B cell (primary cell): ENCODE results near the gene LARGE1. TPM values are rescaled to one million over a fixed set of nuclear protein-coding genes. Genes with fewer than 3 reads are reported as not detected.

Experiments used
- ATAC-seq: fragments of 200-7000 bp; cut with Tn5 transposase; one replicate; pipeline ENCODE4 v1.10.0; 2021; ENCODE audit warnings: low read depth, mild to moderate bottlenecking, moderate number of reproducible peaks, moderate library complexity
- CTCF ChIA-PET: fragments of 350-600 bp; sonication (Branson Sonifier 250); formaldehyde crosslinking; loops from one replicate; lab custom pipeline; 2021; ENCODE audit warnings: antibody characterized with exemption, inconsistent platforms; lab: Charles Lee
- POLR2A ChIA-PET: fragments of 350-600 bp; sonication (Branson Sonifier 250); formaldehyde crosslinking; loops from one replicate; lab custom pipeline; 2021; ENCODE audit warnings: antibody characterized with exemption; lab: Charles Lee
- DNase-seq: peaks from one replicate; pipeline ENCODE4 v3.0.0; 2013
- H2AFZ ChIP-seq: 2 replicates; pipeline ENCODE4 v1.6.1; 2012; ENCODE audit warnings: mild to moderate bottlenecking, low read depth, low read length; ENCODE audit not compliant: insufficient read depth, poor library complexity, severe bottlenecking
- H3K27ac ChIP-seq, 2 donors: 1 replicate in 1 of 2; 2 replicates in 1 of 2; pipeline ENCODE4 v1.5.1; 2012 to 2013; ENCODE audit warnings: low read length in 2 of 2, mild to moderate bottlenecking in 2 of 2, moderate library complexity in 1 of 2
- H3K27me3 ChIP-seq, 4 experiments: fragments of 200-600 bp in 1 of 4; sonication (generic) in 1 of 4; replicated peaks in 1 of 4; 1 replicate in 2 of 4; 2 replicates in 2 of 4; pipeline versions ENCODE4 v1.6.1 to v1.7.0; 2013 to 2016; ENCODE audit warnings: low read length in 3 of 4, mild to moderate bottlenecking in 2 of 4, mixed read lengths in 1 of 4, moderate library complexity in 1 of 4; ENCODE audit not compliant: insufficient read depth in 4 of 4, control insufficient read depth in 3 of 4; ENCODE audit errors: control extremely low read depth in 1 of 4
- H3K36me3 ChIP-seq, 2 experiments: replicated peaks in 1 of 2; 1 replicate in 1 of 2; 2 replicates in 1 of 2; pipeline versions ENCODE4 v1.6.1 to v1.7.1; 2013; ENCODE audit warnings: low read length in 1 of 2; ENCODE audit not compliant: insufficient read depth in 2 of 2, control insufficient read depth in 1 of 2; ENCODE audit errors: control extremely low read depth in 1 of 2, extremely low read depth in 1 of 2
- H3K4me1 ChIP-seq, 2 donors: fragments of 200-600 bp in 1 of 2; sonication (generic) in 1 of 2; 1 replicate in 1 of 2; 2 replicates in 1 of 2; pipeline versions ENCODE4 v1.5.1 to v1.6.1; 2013 to 2017; ENCODE audit warnings: low read length in 2 of 2; ENCODE audit not compliant: control insufficient read depth in 2 of 2, insufficient read depth in 2 of 2
- H3K4me2 ChIP-seq: replicated peaks from 2 replicates; pipeline ENCODE3; 2012; ENCODE audit warnings: mild to moderate bottlenecking, low read depth, low read length; ENCODE audit not compliant: poor library complexity, severe bottlenecking
- H3K4me3 ChIP-seq, 5 experiments: fragments of 200-600 bp in 1 of 5; sonication (generic) in 1 of 5; 1 replicate in 3 of 5; 2 replicates in 2 of 5; pipeline versions ENCODE4 v1.5.1 to v1.7.0; 2011 to 2016; ENCODE audit warnings: low read length in 4 of 5, mild to moderate bottlenecking in 4 of 5, low read depth in 2 of 5, control low read depth in 1 of 5, moderate library complexity in 1 of 5; ENCODE audit not compliant: insufficient read depth in 1 of 5; ENCODE audit errors: control extremely low read depth in 1 of 5, extremely low read depth in 1 of 5
- H3K79me2 ChIP-seq: fragments of 200-600 bp; sonication (generic); one replicate; pipeline ENCODE4 v1.6.0; 2016; ENCODE audit warnings: low read length; ENCODE audit not compliant: control insufficient read depth, insufficient read depth
- H3K9ac ChIP-seq: fragments of 200-600 bp; sonication (generic); 2 replicates; pipeline ENCODE4 v1.6.1; 2017; ENCODE audit warnings: mild to moderate bottlenecking, low read length, moderate library complexity
- H3K9me3 ChIP-seq, 3 donors: one replicate each; pipeline versions ENCODE4 v1.6.1 to v1.7.1; 2013; ENCODE audit warnings: low read length in 2 of 3; ENCODE audit not compliant: control insufficient read depth in 2 of 3, insufficient read depth in 1 of 3; ENCODE audit errors: control extremely low read depth in 1 of 3
- H4K20me1 ChIP-seq: 2 replicates; pipeline ENCODE4 v1.6.0; 2012; ENCODE audit warnings: mild to moderate bottlenecking, low read length; ENCODE audit not compliant: insufficient read depth, control insufficient read depth, poor library complexity, severe bottlenecking
- H3K27ac Mint-ChIP-seq: one replicate; pipeline ENCODE4 v1.8.0; 2021; ENCODE audit warnings: mixed read lengths
- H3K27me3 Mint-ChIP-seq: one replicate; pipeline ENCODE4 v1.8.0; 2021; ENCODE audit warnings: mixed read lengths
- H3K4me1 Mint-ChIP-seq: one replicate; pipeline ENCODE4 v1.8.0; 2021; ENCODE audit warnings: mixed read lengths
- H3K4me3 Mint-ChIP-seq: one replicate; pipeline ENCODE4 v1.8.0; 2021; ENCODE audit warnings: mixed read lengths
- H3K9me3 Mint-ChIP-seq: one replicate; pipeline ENCODE4 v1.8.0; 2022; ENCODE audit warnings: mixed read lengths; ENCODE audit not compliant: insufficient read depth
- EZH2 ChIP-seq: IDR thresholded peaks from 2 replicates; pipeline ENCODE4 v1.6.1; 2012; ENCODE audit warnings: borderline replicate concordance, low read depth, mild to moderate bottlenecking, moderate library complexity, low read length; ENCODE audit not compliant: insufficient read depth, poor library complexity, severe bottlenecking
- WGBS: methylation state at CpG from one replicate; pipeline ENCODE4 v1.1.5; 2013; ENCODE audit warnings: missing lambda C conversion rate; ENCODE audit not compliant: insufficient coverage; 5-methylcytosine and 5-hydroxymethylcytosine counted together
- intact Hi-C: fragments of 100-400 bp; cut with micrococcal nuclease; formaldehyde crosslinking; loops from one replicate; pipeline ENCODE4 v1.10.0; 2022
- polyA plus RNA-seq: library from polyadenylated mRNA; depleted of rRNA; stranded (reverse); fragments of >200 nt; gene quantifications from 2 replicates; pipeline ENCODE4 v1.2.3, GENCODE V29; 2012
- total RNA-seq, 2 donors: library from RNA; stranded (reverse); fragments of 120-200 nt in 1 of 2; gene quantifications; 1 replicate in 1 of 2; 2 replicates in 1 of 2; pipeline versions ENCODE4 v1.2.3 to v1.2.4, GENCODE V29; 2013 to 2022
- TF ChIP-seq, protein P1 (sequence below): fragments of 200-600 bp; IDR thresholded peaks from one replicate; pipeline ENCODE4 v1.8.0; 2022; ENCODE audit warnings: antibody characterized with exemption, mild to moderate bottlenecking

The LARGE1 gene
- total and polyA plus RNA-seq, 2 donors (not counting 1 experiment from before 2014, with no cell fraction given) = 20.7 to 82.0 TPM

GRCh38 chr22:33850724-33851123 lies 69.6 kb downstream of the LARGE1 start:
- ChIA-PET CTCF (interaction anchor here (1.1 kb wide), 1 partner anchor 68 kb away, joined by 3 read pairs; no protein-coding TSS in a partner anchor), POLR2A (no interaction called here)
- no peak for ATAC-seq
- no peak overlapping the region for H3K9ac ChIP-seq
- H3K27ac ChIP-seq = no peak overlapping the region
- H3K27ac Mint-ChIP-seq = no peak overlapping the region
- H3K79me2 ChIP-seq = peaks cover 70% of the 10 kb centered on the region
- WGBS = no CpG with 5 or more reads among the region's 2 CpGs
- no peaks in the 10 kb centered on the region for H3K9me3 Mint-ChIP-seq
- no peak overlapping the region for H3K4me3 ChIP-seq
- no peak for DNase-seq
- peaks cover 20 to 29% of the 10 kb centered on the region in 2 donors for H3K4me1 ChIP-seq
- no peaks in the 10 kb centered on the region for H3K27me3 Mint-ChIP-seq
- no peaks in the 10 kb centered on the region for H3K36me3 ChIP-seq
- peaks cover 37% of the 10 kb centered on the region for H4K20me1 ChIP-seq
- H3K27me3 ChIP-seq = no peaks in the 10 kb centered on the region
- no peak overlapping the region for H3K4me2 ChIP-seq
- TF ChIP-seq EZH2 = no peak
- TF ChIP-seq, protein P1, sequence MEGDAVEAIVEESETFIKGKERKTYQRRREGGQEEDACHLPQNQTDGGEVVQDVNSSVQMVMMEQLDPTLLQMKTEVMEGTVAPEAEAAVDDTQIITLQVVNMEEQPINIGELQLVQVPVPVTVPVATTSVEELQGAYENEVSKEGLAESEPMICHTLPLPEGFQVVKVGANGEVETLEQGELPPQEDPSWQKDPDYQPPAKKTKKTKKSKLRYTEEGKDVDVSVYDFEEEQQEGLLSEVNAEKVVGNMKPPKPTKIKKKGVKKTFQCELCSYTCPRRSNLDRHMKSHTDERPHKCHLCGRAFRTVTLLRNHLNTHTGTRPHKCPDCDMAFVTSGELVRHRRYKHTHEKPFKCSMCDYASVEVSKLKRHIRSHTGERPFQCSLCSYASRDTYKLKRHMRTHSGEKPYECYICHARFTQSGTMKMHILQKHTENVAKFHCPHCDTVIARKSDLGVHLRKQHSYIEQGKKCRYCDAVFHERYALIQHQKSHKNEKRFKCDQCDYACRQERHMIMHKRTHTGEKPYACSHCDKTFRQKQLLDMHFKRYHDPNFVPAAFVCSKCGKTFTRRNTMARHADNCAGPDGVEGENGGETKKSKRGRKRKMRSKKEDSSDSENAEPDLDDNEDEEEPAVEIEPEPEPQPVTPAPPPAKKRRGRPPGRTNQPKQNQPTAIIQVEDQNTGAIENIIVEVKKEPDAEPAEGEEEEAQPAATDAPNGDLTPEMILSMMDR = no peak
- H3K4me3 Mint-ChIP-seq = no peak overlapping the region
- intact Hi-C loops = loop anchor here (5.0 kb wide), 1 partner anchor 37 kb away; no protein-coding TSS in a partner anchor
- no peak overlapping the region for H2AFZ ChIP-seq
- H3K4me1 Mint-ChIP-seq = peaks cover 31% of the 10 kb centered on the region
- H3K9me3 ChIP-seq = peaks cover 0 to 12% (median 6%) of the 10 kb centered on the region in 3 donors

- H3K4me2 ChIP-seq = no peak overlapping the region
- Mint-ChIP-seq H3K27ac (no peak overlapping the region), H3K4me1 (peaks cover 31% of the 10 kb centered on the region), H3K9me3 (peaks cover 2% of the 10 kb centered on the region), H3K4me3 (no peak overlapping the region), H3K27me3 (no peaks in the 10 kb centered on the region)
- DNase-seq = no peak
- POLR2A ChIA-PET = no interaction called here
- no peak for ATAC-seq
- peaks cover 70% of the 10 kb centered on the region for H3K79me2 ChIP-seq
- WGBS = 100% methylated on average over 1 of the region's 5 CpGs
- intact Hi-C loops = loop anchor here (5.0 kb wide), 1 partner anchor 37 kb away; no protein-coding TSS in a partner anchor
- no peak overlapping the region for H3K9ac ChIP-seq
- peaks cover 37% of the 10 kb centered on the region for H4K20me1 ChIP-seq
- peaks cover 0 to 13% (median 6%) of the 10 kb centered on the region in 3 donors for H3K9me3 ChIP-seq
- no peak overlapping the region for H2AFZ ChIP-seq
- CTCF ChIA-PET = no interaction called here
- H3K27ac ChIP-seq = no peak overlapping the region
- H3K4me3 ChIP-seq = no peak overlapping the region
- H3K27me3 ChIP-seq = no peaks in the 10 kb centered on the region
- H3K36me3 ChIP-seq = no peaks in the 10 kb centered on the region
- TF ChIP-seq EZH2 = no peak
- peaks cover 20 to 29% of the 10 kb centered on the region in 2 donors for H3K4me1 ChIP-seq
Observed at GRCh38 chr22:33850193-33850592, 70.1 kb downstream of the LARGE1 start.
